Measurements from ENCODE around the gene TBCEL. TPM values are rescaled to one million over a fixed set of nuclear protein-coding genes. Genes with fewer than 3 reads are reported as not detected.

Gene TBCEL
- total RNA-seq, 2 donors from 2014 or later, result 23.0 to 31.0 TPM

- Histone ChIP-seq H3K4me3 (no peak overlapping the region), H3K27ac (no peak overlapping the region), H3K27me3 (no peaks in the 10 kb centered on the region), H3K36me3 (peaks cover 27% of the 10 kb centered on the region), H3K4me1 (peaks cover 0 to 14% of the 10 kb centered on the region in 2 donors), H3K9me3 (no peaks in the 10 kb centered on the region)
- no peak for TF ChIP-seq CTCF (IDR thresholded peaks at IDR 0.05)
- DNase-seq (ENCODE audit: low spot score), result no peak
Observed at GRCh38 chr11:121067962-121068647, 44.2 kb downstream of the TBCEL start.

DNA sequence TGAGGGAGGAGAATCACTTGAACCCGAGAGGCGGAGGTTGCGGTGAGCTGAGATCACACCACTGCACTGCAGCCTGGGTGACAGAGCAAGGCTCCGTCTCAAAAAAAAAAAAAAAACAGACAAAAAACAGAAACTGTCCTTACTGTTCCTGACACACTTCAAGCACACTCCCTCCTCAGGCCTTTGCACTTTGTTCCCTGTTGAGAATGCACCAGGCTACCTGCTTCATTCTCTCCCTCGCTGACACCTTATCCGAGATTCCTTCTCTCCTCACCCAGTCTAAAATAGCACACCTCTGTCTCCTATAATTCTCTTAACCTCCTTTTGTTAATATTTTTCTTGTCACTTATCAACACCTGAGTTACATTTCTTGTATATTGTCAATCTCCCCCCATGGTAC, 44.9 kb downstream of the TBCEL start:
- DNase-seq (ENCODE audit: low spot score), result no peak
- no peaks in the 10 kb centered on the region for H3K27me3 ChIP-seq
- H3K4me3 ChIP-seq, result no peak overlapping the region
- H3K36me3 ChIP-seq, result peaks cover 27% of the 10 kb centered on the region
- no peak overlapping the region for H3K27ac ChIP-seq
- TF ChIP-seq CTCF (IDR thresholded peaks at IDR 0.05), result no peak
- H3K4me1 ChIP-seq, result peaks cover 0 to 14% of the 10 kb centered on the region in 2 donors
- no peaks in the 10 kb centered on the region for H3K9me3 ChIP-seq

DNA sequence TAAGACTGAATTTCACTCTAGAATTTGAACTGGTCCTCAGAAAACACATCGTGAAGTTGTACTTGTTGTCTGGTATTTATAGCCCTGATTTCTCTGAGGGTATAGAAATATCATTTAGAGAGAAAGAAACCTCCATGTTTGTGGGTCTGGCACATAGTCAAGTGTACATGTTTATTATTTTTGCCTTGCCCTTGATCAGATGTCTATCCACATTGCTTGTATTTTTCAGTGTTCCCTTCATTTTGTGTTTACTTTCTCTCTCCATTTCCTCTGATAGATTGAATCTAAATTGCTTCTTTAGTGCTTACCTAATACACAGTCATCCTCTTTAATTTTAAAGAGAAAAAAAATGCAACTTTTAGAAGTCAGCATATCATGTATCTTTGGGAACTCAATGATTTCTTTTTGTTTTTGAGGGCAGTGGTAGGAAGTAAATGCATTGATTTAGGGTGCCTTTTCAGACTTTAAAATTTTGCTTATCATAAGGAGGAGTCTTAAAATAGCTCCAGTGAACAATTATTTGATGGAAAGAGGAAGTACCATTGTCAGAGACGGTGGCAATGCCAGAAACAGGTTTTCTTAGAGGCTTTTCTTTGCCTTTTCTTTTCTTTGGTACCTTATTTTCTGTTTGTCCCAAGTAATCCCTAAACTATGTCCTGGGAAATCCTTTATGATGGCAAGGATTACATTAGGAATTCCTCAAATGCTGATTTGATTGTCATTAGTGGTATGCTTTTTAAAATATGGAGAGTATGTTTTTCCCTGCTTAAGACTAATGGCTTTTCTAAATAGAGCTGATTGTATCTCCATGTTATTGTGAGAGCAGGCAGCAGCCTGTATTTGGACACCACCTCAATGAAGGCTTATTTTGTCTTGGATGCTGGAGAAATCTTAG, 47.3 kb downstream of the TBCEL start:
- H3K9me3 ChIP-seq, result no peaks in the 10 kb centered on the region
- no peak overlapping the region for H3K4me3 ChIP-seq
- H3K4me1 ChIP-seq, result peaks cover 0 to 14% of the 10 kb centered on the region in 2 donors
- peak overlapping the region in 1 of 2 donors; percentile 39 for H3K27ac ChIP-seq
- H3K36me3 ChIP-seq, result peaks cover 19% of the 10 kb centered on the region
- TF ChIP-seq CTCF (IDR thresholded peaks at IDR 0.05), result no peak
- no peaks in the 10 kb centered on the region for H3K27me3 ChIP-seq
- DNase-seq (ENCODE audit: low spot score), result no peak

DNA sequence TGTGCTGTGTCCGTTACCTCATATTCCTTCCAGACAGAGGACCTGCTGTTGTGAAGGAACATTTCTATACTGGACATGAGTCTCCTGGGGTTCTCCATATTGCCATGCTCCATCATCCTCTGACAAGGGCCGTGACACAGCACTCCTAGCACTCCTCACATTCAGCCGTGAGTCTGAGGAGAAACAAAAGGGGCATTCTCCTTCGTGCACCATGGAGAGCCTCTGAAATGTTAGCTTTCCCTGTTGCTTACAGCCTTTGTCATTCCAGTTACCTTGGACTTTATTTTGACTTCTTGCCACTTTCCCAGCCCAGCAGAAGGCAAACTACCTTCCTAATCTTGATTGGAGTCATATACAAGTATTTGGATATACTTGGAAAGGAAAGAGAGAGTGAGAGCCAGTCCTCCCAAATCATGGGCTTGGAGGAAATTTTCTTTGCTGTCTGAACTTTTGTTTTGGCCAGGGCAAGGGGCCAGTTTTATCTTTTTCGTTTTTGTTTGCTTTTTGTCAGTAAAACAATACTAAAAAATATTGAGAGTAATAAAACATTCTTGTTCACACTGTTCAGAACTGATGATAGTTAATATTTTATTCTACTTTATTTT, 48.0 kb downstream of the TBCEL start:
- Histone ChIP-seq H3K36me3 (peaks cover 16% of the 10 kb centered on the region), H3K4me3 (no peak overlapping the region), H3K9me3 (no peaks in the 10 kb centered on the region), H3K27me3 (no peaks in the 10 kb centered on the region), H3K27ac (peak overlapping the region in 1 of 2 donors; percentile 39), H3K4me1 (peaks cover 0 to 14% of the 10 kb centered on the region in 2 donors)
- no peak for TF ChIP-seq CTCF (IDR thresholded peaks at IDR 0.05)
- no peak for DNase-seq (ENCODE audit: low spot score)

- Histone ChIP-seq H3K27me3 (no peaks in the 10 kb centered on the region), H3K27ac (no peak overlapping the region), H3K36me3 (peaks cover 8% of the 10 kb centered on the region), H3K4me1 (peaks cover 0 to 8% of the 10 kb centered on the region in 2 donors), H3K9me3 (no peaks in the 10 kb centered on the region), H3K4me3 (no peak overlapping the region)
- no peak for TF ChIP-seq CTCF (IDR thresholded peaks at IDR 0.05)
- DNase-seq (ENCODE audit: low spot score), result no peak
Observed at GRCh38 chr11:121081321-121081720, 57.4 kb downstream of the TBCEL start.
